ENCODE results near the gene HDHD5.

Gene HDHD5

DNA sequence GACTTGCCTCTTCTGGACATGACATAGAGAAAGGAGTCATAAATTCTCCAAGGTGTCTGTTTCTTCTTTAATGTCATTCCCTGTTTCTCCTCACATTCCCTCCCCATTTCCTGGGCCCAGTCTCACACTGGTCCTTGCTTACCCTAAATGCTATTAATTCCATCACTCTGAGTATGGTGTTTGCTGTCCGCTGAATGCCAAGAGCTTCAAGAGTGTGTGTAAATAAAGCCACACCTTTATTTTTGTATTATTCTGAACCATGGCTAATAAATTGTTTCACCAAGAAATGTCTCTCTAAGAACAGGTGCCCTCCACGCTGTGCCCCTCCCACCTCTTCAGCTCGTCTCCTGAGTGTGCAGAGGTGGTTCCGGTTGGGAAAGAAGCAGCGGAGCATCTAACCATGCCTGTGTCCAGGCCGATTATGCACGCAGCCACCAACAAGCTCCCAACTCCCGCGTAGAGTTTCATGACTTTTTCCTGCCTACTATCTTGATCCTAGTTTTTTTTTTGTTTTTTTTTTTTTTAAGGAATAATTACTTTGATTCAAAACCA lies 46.5 kb downstream of the HDHD5 start:
- H3K4me3 ChIP-seq (replicated peaks; ENCODE audit: low read depth, low read length), result no peak overlapping the region
- TF ChIP-seq CTCF (IDR thresholded peaks at IDR 0.05; ENCODE audit: low read depth, low read length, missing control alignments), result no peak
- no peak for DNase-seq (ENCODE audit: extremely low read depth, low read depth)

DNA sequence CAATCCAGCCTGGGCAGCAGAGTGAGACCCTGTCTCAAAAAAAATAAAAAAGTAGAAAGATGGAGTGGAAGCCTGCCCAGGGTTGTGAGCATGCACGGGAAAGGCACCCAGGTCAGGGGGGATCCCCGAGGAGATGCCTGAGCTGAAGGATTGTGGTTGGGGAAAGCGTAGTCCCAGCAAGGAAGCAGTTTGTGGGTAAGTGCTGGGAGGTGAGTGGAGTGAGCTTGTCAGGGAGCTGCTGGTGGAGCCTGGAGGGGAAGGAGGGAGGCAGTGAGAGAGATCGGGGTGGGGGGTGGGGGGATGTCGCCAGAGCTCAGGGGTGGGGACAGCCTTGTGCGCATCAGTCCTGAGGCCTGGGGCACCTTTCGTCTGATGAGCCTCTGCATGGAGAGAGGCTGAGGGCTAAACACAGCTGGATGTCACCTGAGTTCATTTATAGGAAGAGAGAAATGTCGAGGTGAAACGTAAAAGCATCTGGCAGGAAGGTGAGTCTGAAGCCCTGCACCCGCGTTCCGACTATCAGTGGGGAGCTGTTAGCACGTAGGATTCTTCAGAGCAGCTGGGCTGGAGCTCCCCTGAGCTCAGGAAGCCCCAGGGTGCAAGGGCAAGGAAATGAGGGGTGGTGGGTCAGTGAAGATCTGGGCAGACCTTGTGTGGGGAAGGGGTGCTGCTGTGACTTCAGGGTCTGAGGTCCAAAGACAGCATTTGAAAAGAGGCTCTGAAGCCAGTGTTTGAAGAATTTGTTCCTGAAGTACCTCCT lies 48.1 kb downstream of the HDHD5 start:
- no peak overlapping the region for H3K4me3 ChIP-seq (replicated peaks; ENCODE audit: low read depth, low read length)
- TF ChIP-seq CTCF (IDR thresholded peaks at IDR 0.05; ENCODE audit: low read depth, low read length, missing control alignments), result no peak
- no peak for DNase-seq (ENCODE audit: extremely low read depth, low read depth)

DNA sequence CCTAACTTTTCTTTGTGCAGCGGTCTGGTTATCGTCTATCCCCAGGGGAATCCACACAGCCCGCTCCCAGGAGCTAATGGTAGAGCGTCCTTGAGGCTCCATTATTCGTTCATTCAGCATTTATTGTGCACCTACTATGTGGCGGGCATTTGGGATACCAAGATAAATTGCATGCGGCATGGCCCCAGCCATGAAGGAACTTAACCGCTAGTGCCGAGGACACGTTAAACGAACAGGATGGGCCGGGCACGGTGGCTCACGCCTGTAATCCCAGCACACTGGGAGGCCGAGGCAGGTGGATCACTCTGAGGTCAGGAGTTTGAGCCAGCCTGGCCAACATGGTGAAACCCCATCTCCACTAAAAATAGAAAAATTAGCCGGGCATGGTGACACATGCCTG lies 49.1 kb downstream of the HDHD5 start:
- no peak overlapping the region for H3K4me3 ChIP-seq (replicated peaks; ENCODE audit: low read depth, low read length)
- no peak for TF ChIP-seq CTCF (IDR thresholded peaks at IDR 0.05; ENCODE audit: low read depth, low read length, missing control alignments)
- no peak for DNase-seq (ENCODE audit: extremely low read depth, low read depth)

- TF ChIP-seq CTCF (IDR thresholded peaks at IDR 0.05; ENCODE audit: low read depth, low read length, missing control alignments), result no peak
- DNase-seq (ENCODE audit: extremely low read depth, low read depth), result no peak
- H3K4me3 ChIP-seq (replicated peaks; ENCODE audit: low read depth, low read length), result no peak overlapping the region
Observed at GRCh38 chr22:17109113-17109865, 49.8 kb downstream of the HDHD5 start.

DNA sequence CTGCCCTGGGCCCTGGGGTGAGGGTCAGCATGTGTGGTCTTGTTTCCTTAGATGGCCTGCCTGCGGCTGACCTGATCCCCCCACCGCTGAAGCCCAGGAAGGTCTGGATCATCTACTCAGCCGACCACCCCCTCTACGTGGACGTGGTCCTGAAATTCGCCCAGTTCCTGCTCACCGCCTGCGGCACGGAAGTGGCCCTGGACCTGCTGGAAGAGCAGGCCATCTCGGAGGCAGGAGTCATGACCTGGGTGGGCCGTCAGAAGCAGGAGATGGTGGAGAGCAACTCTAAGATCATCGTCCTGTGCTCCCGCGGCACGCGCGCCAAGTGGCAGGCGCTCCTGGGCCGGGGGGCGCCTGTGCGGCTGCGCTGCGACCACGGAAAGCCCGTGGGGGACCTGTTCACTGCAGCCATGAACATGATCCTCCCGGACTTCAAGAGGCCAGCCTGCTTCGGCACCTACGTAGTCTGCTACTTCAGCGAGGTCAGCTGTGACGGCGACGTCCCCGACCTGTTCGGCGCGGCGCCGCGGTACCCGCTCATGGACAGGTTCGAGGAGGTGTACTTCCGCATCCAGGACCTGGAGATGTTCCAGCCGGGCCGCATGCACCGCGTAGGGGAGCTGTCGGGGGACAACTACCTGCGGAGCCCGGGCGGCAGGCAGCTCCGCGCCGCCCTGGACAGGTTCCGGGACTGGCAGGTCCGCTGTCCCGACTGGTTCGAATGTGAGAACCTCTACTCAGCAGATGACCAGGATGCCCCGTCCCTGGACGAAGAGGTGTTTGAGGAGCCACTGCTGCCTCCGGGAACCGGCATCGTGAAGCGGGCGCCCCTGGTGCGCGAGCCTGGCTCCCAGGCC lies 50.6 kb downstream of the HDHD5 start:
- TF ChIP-seq CTCF (IDR thresholded peaks at IDR 0.05; ENCODE audit: low read depth, low read length, missing control alignments), result no peak
- H3K4me3 ChIP-seq (replicated peaks; ENCODE audit: low read depth, low read length), result no peak overlapping the region
- DNase-seq (ENCODE audit: extremely low read depth, low read depth), result no peak

- no peak for DNase-seq (ENCODE audit: extremely low read depth, low read depth)
- no peak overlapping the region for H3K4me3 ChIP-seq (replicated peaks; ENCODE audit: low read depth, low read length)
- no peak for TF ChIP-seq CTCF (IDR thresholded peaks at IDR 0.05; ENCODE audit: low read depth, low read length, missing control alignments)
Observed at GRCh38 chr22:17107547-17107810, 51.6 kb downstream of the HDHD5 start.
